Measurements from ENCODE around the gene SENP6. TPM values are rescaled to one million over a fixed set of nuclear protein-coding genes. Genes with fewer than 3 reads are reported as not detected.

The SENP6 gene
- total and polyA plus RNA-seq, 7 donors: 18.0 to 157 (median 122) TPM

- Histone ChIP-seq H3K9me3 (no peaks in the 10 kb centered on the region), H3K27me3 (no peaks in the 10 kb centered on the region), H3K4me3 (no peak overlapping the region), H3K4me1 (peaks cover 0 to 79% (median 67%) of the 10 kb centered on the region in 4 donors), H3K36me3 (no peaks in the 10 kb centered on the region), H3K27ac (peak overlapping the region in 3 of 4 donors; percentile 5 to 98 (median 97))
- no peak for DNase-seq
- 93 to 96% methylated on average over 4 of the region's 4 CpGs for WGBS, 2 donors
- no peak for TF ChIP-seq POLR2AphosphoS5 (IDR thresholded peaks at IDR 0.05)
- no peak for TF ChIP-seq CTCF (IDR thresholded peaks at IDR 0.05)
- TF ChIP-seq POLR2A (IDR thresholded peaks at IDR 0.05): no peak
- no peak for TF ChIP-seq EP300 (IDR thresholded peaks at IDR 0.05)
- intact Hi-C loops (cut with DNase I): no loop called here
Measured at GRCh38 chr6:75605635-75606034, 4.0 kb downstream of the SENP6 start.

DNA sequence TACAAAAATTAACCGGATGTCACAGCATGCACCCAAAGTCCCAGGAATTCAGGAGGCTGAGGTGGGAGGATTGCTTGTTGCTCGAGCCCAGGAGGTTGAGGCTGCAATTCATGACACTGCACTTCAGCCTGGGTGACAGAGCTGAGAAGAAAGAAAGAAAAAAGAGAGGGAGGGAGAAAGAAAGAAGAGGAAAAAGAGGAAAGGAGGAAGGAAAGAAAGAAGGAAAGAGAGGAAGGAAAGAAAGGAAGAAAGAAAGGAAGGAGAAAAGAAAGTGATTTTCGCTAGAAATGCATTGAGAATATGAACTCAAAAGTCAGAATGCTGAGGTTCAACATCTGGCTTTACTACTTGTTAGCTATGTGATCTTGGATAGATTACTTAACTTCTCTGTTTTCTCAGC lies 6.6 kb downstream of the SENP6 start:
- H3K27ac ChIP-seq: peak overlapping the region; percentile 9 to 98 (median 68)
- no peak overlapping the region for H3K4me3 ChIP-seq
- 88 to 91% methylated on average over 3 of the region's 3 CpGs for WGBS, 2 donors
- H3K4me1 ChIP-seq: peaks cover 0 to 98% (median 87%) of the 10 kb centered on the region in 4 donors
- H3K9me3 ChIP-seq: no peaks in the 10 kb centered on the region
- TF ChIP-seq POLR2A (IDR thresholded peaks at IDR 0.05): no peak
- no peak for TF ChIP-seq CTCF (IDR thresholded peaks at IDR 0.05)
- no peak for TF ChIP-seq POLR2AphosphoS5 (IDR thresholded peaks at IDR 0.05)
- no peak for TF ChIP-seq EP300 (IDR thresholded peaks at IDR 0.05)
- intact Hi-C loops (cut with DNase I): no loop called here
- DNase-seq: no peak
- no peaks in the 10 kb centered on the region for H3K27me3 ChIP-seq
- no peaks in the 10 kb centered on the region for H3K36me3 ChIP-seq

DNA sequence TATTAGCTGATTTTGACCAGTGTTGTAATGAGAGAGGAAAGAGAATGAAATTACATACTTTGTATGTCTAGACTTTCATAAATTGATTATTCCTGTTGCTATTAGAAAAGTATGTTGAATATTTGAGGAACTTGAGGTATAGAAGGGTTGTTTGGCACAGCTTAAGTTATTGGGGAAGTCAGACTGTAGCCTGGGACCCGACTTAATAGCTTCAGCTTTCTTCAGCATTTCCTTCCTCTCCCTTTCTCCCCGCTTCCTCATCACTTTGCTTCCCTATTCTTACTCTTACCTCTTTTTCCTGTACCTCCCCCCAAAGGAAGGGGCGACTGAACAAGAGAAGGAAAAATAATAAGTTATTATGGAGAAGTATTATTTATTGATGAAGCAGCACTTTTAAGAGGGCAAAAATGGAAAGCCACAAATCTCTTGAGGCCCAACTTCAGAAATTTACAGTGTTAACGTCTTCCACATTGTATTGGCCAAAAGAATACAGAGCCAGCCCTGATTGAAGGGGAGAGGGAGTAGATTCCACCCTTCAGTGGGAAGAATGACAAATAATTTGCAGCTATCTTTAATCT lies 7.4 kb downstream of the SENP6 start:
- TF ChIP-seq POLR2A (IDR thresholded peaks at IDR 0.05) (no peak), EP300 (IDR thresholded peaks at IDR 0.05) (no peak), POLR2AphosphoS5 (IDR thresholded peaks at IDR 0.05) (no peak), CTCF (IDR thresholded peaks at IDR 0.05) (no peak)
- H3K4me1 ChIP-seq: peaks cover 0 to 97% (median 90%) of the 10 kb centered on the region in 4 donors
- H3K4me3 ChIP-seq: no peak overlapping the region
- intact Hi-C loops (cut with DNase I): no loop called here
- H3K27ac ChIP-seq: peak overlapping the region; percentile 9 to 98 (median 60)
- no peaks in the 10 kb centered on the region for H3K27me3 ChIP-seq
- H3K36me3 ChIP-seq: no peaks in the 10 kb centered on the region
- no peaks in the 10 kb centered on the region for H3K9me3 ChIP-seq
- no peak for DNase-seq
- WGBS, 2 donors: 51 to 80% methylated on average over 4 of the region's 4 CpGs

GRCh38 chr6:75609639-75610590 lies 8.2 kb downstream of the SENP6 start:
- H3K9me3 ChIP-seq: no peaks in the 10 kb centered on the region
- H3K36me3 ChIP-seq: no peaks in the 10 kb centered on the region
- no peak for DNase-seq
- peak overlapping the region; percentile 15 to 98 (median 60) for H3K27ac ChIP-seq
- H3K4me1 ChIP-seq: peaks cover 0 to 93% (median 85%) of the 10 kb centered on the region in 4 donors
- intact Hi-C loops (cut with DNase I): no loop called here
- no peaks in the 10 kb centered on the region for H3K27me3 ChIP-seq
- no peak overlapping the region for H3K4me3 ChIP-seq
- no peak for TF ChIP-seq POLR2AphosphoS5 (IDR thresholded peaks at IDR 0.05)
- TF ChIP-seq POLR2A (IDR thresholded peaks at IDR 0.05): no peak
- TF ChIP-seq CTCF (IDR thresholded peaks at IDR 0.05): no peak
- TF ChIP-seq EP300 (IDR thresholded peaks at IDR 0.05): no peak
- 84 to 85% methylated on average over 6 of the region's 6 CpGs for WGBS, 2 donors

Measured in sigmoid colon (tissue), 7 donors.